IPS-20b (cell line): ENCODE data around the gene STRIP1.
A peak's percentile ranks its signal among the peaks of the same experiment; 100 is the strongest.

Experiments
- H3K27ac ChIP-seq: one replicate; pipeline ENCODE4 v1.5.1; 2013; ENCODE audit warnings: low read length
- H3K27me3 ChIP-seq: 2 replicates; pipeline ENCODE4 v1.6.1; 2013; ENCODE audit warnings: mild to moderate bottlenecking, low read length, inconsistent platforms; ENCODE audit not compliant: insufficient read depth
- H3K36me3 ChIP-seq: 2 replicates; pipeline ENCODE4 v1.6.1; 2013; ENCODE audit warnings: low read depth, mild to moderate bottlenecking, inconsistent platforms, low read length, moderate library complexity; ENCODE audit not compliant: insufficient read depth
- H3K4me1 ChIP-seq: 2 replicates; pipeline ENCODE4 v1.6.1; 2013; ENCODE audit warnings: mild to moderate bottlenecking, control low read depth, inconsistent platforms, low read length, moderate library complexity; ENCODE audit not compliant: insufficient read depth
- H3K4me3 ChIP-seq: 2 replicates; pipeline ENCODE4 v1.5.1; 2013; ENCODE audit warnings: mild to moderate bottlenecking, low read length, inconsistent platforms
- H3K9ac ChIP-seq: 2 replicates; pipeline ENCODE4 v1.6.1; 2013; ENCODE audit warnings: low read depth, mild to moderate bottlenecking, inconsistent platforms, low read length, moderate library complexity
- H3K9me3 ChIP-seq: 2 replicates; pipeline ENCODE4 v1.6.1; 2013; ENCODE audit warnings: mild to moderate bottlenecking, low read depth, low read length, inconsistent platforms; ENCODE audit not compliant: insufficient read depth

Gene STRIP1

DNA sequence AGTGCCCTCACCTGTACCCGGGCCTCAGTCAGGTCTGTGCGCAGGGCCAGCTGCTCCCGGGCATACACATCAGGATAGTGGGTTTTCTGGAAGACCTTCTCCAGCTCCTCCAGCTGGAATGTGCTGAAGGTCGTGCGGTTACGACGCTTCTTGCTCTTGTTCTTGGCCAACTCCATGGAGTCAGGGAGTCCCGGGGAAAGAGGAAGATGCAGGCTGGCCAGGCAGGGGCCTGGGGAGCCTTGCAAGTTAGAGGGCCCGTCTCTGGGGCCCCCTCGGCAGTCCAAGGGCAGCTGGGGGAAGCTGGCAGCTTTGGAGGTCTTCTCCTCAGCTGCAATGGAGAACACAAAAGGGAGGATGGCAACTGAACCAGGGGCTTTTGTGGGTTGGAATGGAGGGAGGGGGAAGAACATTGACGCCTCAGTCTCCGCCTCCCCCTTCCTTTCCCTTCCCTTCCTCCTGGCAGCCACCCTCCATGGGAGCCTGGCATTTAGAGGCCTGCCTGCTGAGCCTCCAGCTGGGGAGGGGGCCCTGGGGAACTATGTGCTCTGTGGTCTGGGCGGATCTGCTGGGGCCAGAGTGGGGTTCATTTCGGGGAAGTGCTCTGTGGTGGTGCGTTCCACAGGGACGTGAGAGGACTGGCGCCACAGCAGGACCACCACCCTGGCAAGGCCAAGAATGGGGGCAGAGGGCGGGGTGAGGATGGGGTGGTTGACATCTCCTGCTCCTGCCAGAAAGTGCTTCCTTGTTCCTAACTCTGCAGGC lies 30.3 kb downstream of the STRIP1 start:
- H3K4me1 ChIP-seq, result no peaks in the 10 kb centered on the region; the same call in 1 of the 2 replicates
- no peaks in the 10 kb centered on the region; the same call in 1 of the 2 replicates for H3K36me3 ChIP-seq
- peaks cover 66% of the 10 kb centered on the region for H3K27me3 ChIP-seq
- H3K9me3 ChIP-seq, result no peaks in the 10 kb centered on the region; the same call in 1 of the 2 replicates
- no peak overlapping the region for H3K27ac ChIP-seq
- no peak overlapping the region for H3K9ac ChIP-seq
- H3K4me3 ChIP-seq, result no peak overlapping the region

- no peaks in the 10 kb centered on the region; the same call in 1 of the 2 replicates for H3K4me1 ChIP-seq
- no peak overlapping the region for H3K9ac ChIP-seq
- H3K4me3 ChIP-seq, result no peak overlapping the region
- H3K27me3 ChIP-seq, result peaks cover 77% of the 10 kb centered on the region
- no peaks in the 10 kb centered on the region for H3K36me3 ChIP-seq
- no peaks in the 10 kb centered on the region; the same call in 1 of the 2 replicates for H3K9me3 ChIP-seq
- H3K27ac ChIP-seq, result no peak overlapping the region
Observed at GRCh38 chr1:110065841-110066240, 31.4 kb downstream of the STRIP1 start.

- Histone ChIP-seq H3K4me3 (peak overlapping the region; percentile 54; the same call in 1 of the 2 replicates), H3K27ac (no peak overlapping the region), H3K9me3 (no peaks in the 10 kb centered on the region; the same call in 1 of the 2 replicates), H3K27me3 (peaks cover 93% of the 10 kb centered on the region), H3K36me3 (no peaks in the 10 kb centered on the region), H3K4me1 (no peaks in the 10 kb centered on the region; the same call in 1 of the 2 replicates), H3K9ac (no peak overlapping the region)
Observed at GRCh38 chr1:110067479-110067892, 33.1 kb downstream of the STRIP1 start.

GRCh38 chr1:110067893-110068645 lies 33.6 kb downstream of the STRIP1 start:
- Histone ChIP-seq H3K27me3 (peaks cover 99% of the 10 kb centered on the region), H3K27ac (no peak overlapping the region), H3K4me3 (peak overlapping the region; percentile 54), H3K36me3 (no peaks in the 10 kb centered on the region), H3K9ac (no peak overlapping the region), H3K9me3 (no peaks in the 10 kb centered on the region; the same call in 1 of the 2 replicates), H3K4me1 (no peaks in the 10 kb centered on the region; the same call in 1 of the 2 replicates)

- H3K27ac ChIP-seq, result no peak overlapping the region
- H3K27me3 ChIP-seq, result peaks cover 100% of the 10 kb centered on the region
- H3K4me3 ChIP-seq, result peak overlapping the region; percentile 54
- H3K4me1 ChIP-seq, result no peaks in the 10 kb centered on the region; the same call in 1 of the 2 replicates
- H3K36me3 ChIP-seq, result no peaks in the 10 kb centered on the region
- H3K9ac ChIP-seq, result no peak overlapping the region
- no peaks in the 10 kb centered on the region; the same call in 1 of the 2 replicates for H3K9me3 ChIP-seq
Observed at GRCh38 chr1:110068646-110069403, 34.4 kb downstream of the STRIP1 start.

- H3K36me3 ChIP-seq, result no peaks in the 10 kb centered on the region
- H3K4me1 ChIP-seq, result no peaks in the 10 kb centered on the region; the same call in 1 of the 2 replicates
- H3K4me3 ChIP-seq, result peak overlapping the region; percentile 45; the same call in 1 of the 2 replicates
- peaks cover 100% of the 10 kb centered on the region for H3K27me3 ChIP-seq
- H3K27ac ChIP-seq, result no peak overlapping the region
- no peaks in the 10 kb centered on the region; the same call in 1 of the 2 replicates for H3K9me3 ChIP-seq
- H3K9ac ChIP-seq, result no peak overlapping the region
Observed at GRCh38 chr1:110069404-110070281, 35.2 kb downstream of the STRIP1 start.

DNA sequence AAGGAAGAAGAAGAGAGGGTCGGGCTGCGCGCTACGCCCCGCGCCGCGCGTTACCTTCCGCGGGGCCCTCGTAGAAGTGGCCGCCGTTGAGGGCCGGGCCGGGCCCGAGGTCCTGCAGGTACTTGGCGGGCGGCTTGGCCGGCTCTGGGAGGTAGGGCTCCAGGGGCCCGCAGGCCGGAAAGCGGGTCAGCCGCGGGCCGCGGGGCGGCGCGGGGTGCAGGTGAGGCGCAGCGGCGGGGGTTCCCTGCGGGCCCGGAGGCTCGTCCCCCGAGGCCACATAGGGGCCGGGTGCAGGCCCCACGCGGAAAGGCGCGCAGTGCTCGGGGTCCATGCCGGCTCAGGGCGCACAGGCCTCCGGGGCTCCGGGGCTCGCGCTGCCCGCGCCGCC lies 35.9 kb downstream of the STRIP1 start:
- Histone ChIP-seq H3K9me3 (no peaks in the 10 kb centered on the region; the same call in 1 of the 2 replicates), H3K27ac (no peak overlapping the region), H3K4me1 (no peaks in the 10 kb centered on the region; the same call in 1 of the 2 replicates), H3K4me3 (peak overlapping the region; percentile 45; the same call in 1 of the 2 replicates), H3K27me3 (peaks cover 100% of the 10 kb centered on the region), H3K9ac (no peak overlapping the region), H3K36me3 (no peaks in the 10 kb centered on the region)

DNA sequence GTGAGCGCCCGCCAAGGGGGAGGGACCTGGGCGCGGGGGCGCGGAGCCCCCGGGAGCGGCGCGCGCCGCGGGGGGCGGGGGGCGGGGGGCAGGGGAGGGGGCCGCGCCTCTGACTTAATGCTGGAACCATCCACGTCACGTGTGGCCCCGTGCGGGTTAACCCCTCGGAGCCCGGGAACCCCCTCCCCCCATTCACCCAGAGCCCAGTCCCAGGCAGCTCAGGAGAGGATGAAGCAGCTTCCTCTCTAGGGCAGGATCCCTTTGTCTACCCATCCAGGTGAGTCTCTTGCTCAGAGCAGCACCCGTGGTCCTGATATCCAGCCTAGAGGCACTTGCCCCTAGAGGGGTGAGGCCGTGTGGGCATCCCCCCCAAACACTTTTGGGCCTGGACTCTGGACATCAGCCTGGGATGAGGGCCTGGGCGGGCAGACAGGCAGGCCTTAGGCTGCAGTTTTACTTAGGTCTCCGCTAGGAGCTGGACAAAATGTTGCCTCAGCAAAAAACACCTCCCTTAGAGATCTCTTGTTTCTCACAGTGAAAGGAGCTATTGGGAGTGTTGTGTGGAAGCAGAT lies 36.3 kb downstream of the STRIP1 start, which contains the start of gene ALX3:
Gene ALX3, minus strand, starts transcription at position 2 of the 572 bp plus-strand sequence. CDS start 60 bp downstream, outside the sequence.
- Histone ChIP-seq H3K9ac (no peak within 1 kb of the TSS), H3K4me1 (no peaks in the 10 kb centered on the region; the same call in 1 of the 2 replicates), H3K27me3 (peaks cover 100% of the 10 kb centered on the region), H3K9me3 (no peaks in the 10 kb centered on the region; the same call in 1 of the 2 replicates), H3K4me3 (peak within 1 kb of the TSS; percentile 45; the same call in 1 of the 2 replicates), H3K36me3 (no peaks in the 10 kb centered on the region), H3K27ac (no peak within 1 kb of the TSS)

- H3K36me3 ChIP-seq, result no peaks in the 10 kb centered on the region
- H3K27me3 ChIP-seq, result peaks cover 100% of the 10 kb centered on the region
- no peak overlapping the region for H3K27ac ChIP-seq
- H3K9me3 ChIP-seq, result no peaks in the 10 kb centered on the region
- H3K4me3 ChIP-seq, result no peak overlapping the region
- H3K9ac ChIP-seq, result no peak overlapping the region
- H3K4me1 ChIP-seq, result no peaks in the 10 kb centered on the region; the same call in 1 of the 2 replicates
Observed at GRCh38 chr1:110074166-110074565, 39.7 kb downstream of the STRIP1 start.

GRCh38 chr1:110076789-110077500 lies 42.5 kb downstream of the STRIP1 start:
- Histone ChIP-seq H3K36me3 (no peaks in the 10 kb centered on the region), H3K9me3 (no peaks in the 10 kb centered on the region), H3K27ac (no peak overlapping the region), H3K27me3 (peaks cover 100% of the 10 kb centered on the region), H3K4me3 (no peak overlapping the region), H3K9ac (no peak overlapping the region), H3K4me1 (no peaks in the 10 kb centered on the region)
